ENCODE results near the gene ZP3. TPM values are rescaled to one million over a fixed set of nuclear protein-coding genes. Genes with fewer than 3 reads are reported as not detected.
"Not testable (repeated sequence)": the region's sequence is repeated elsewhere in the genome, so short reads cannot be mapped to it uniquely, and the experiment has no call there.

The ZP3 gene
- total RNA-seq, 4 donors from 2014 or later = 1.2 to 19.4 (median 2.4) TPM; not detected in 1

- peaks cover 0 to 39% (median 13%) of the 10 kb centered on the region in 4 donors for H3K4me1 ChIP-seq
- no peaks in the 10 kb centered on the region for H3K9me3 ChIP-seq
- H3K36me3 ChIP-seq = no peaks in the 10 kb centered on the region
- WGBS, 2 donors = 2 to 23% methylated on average over 14 to 73 of the region's 99 CpGs
- H3K27me3 ChIP-seq = no peaks in the 10 kb centered on the region
- TF ChIP-seq CTCF (IDR thresholded peaks at IDR 0.05) = peak in 2 of 5 experiments; percentile 27 to 37
- TF ChIP-seq EP300 (IDR thresholded peaks at IDR 0.05) = peak; percentile 42 to 94
- TF ChIP-seq POLR2A (IDR thresholded peaks at IDR 0.05) = peak; percentile 94 to 96
- peak overlapping the region; percentile 79 to 92 (median 89) for H3K27ac ChIP-seq
- H3K4me3 ChIP-seq = peak overlapping the region; percentile 53 to 72 (median 64)
- DNase-seq (ENCODE audit: low spot score in 2 of 2) = peak; percentile 83 to 91
Measured at GRCh38 chr7:76393116-76394031, 31.4 kb upstream of the ZP3 start.

DNA sequence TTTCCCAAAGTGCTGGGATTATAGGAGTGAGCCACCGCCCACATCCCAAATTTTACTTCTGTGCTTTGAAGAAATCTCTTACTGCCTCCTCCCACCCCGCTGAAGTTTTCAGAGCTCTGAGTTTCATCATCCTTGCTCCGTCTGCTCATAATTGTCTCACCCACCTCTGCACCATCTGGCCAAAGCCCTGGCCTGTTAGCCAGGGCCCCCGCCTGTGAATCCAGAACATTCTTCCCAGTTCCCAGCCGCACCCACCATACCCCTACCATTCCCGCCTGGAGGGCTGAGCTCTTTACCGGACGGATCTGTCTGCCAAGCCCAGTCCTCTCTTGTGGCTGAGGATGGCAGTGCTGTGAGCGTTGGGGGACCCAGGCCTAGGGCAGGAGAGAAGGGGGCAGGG, 29.8 kb upstream of the ZP3 start:
- 85 to 89% methylated on average over 9 of the region's 9 CpGs for WGBS, 2 donors
- no peak overlapping the region for H3K4me3 ChIP-seq
- no peaks in the 10 kb centered on the region for H3K27me3 ChIP-seq
- peaks cover 0 to 28% (median 13%) of the 10 kb centered on the region in 4 donors for H3K4me1 ChIP-seq
- DNase-seq (ENCODE audit: low spot score in 2 of 2) = no peak
- TF ChIP-seq EP300 (IDR thresholded peaks at IDR 0.05) = no peak
- TF ChIP-seq CTCF (IDR thresholded peaks at IDR 0.05) = no peak
- TF ChIP-seq POLR2A (IDR thresholded peaks at IDR 0.05) = no peak
- no peaks in the 10 kb centered on the region for H3K36me3 ChIP-seq
- no peak overlapping the region for H3K27ac ChIP-seq
- H3K9me3 ChIP-seq = no peaks in the 10 kb centered on the region

GRCh38 chr7:76395605-76395964, 29.2 kb upstream of the ZP3 start:
- H3K4me1 ChIP-seq = peaks cover 0 to 28% (median 13%) of the 10 kb centered on the region in 4 donors
- WGBS, 2 donors = 88 to 93% methylated on average over 11 of the region's 11 CpGs
- not testable (repeated sequence) for H3K36me3 ChIP-seq; H3K4me3 ChIP-seq; H3K27me3 ChIP-seq; H3K9me3 ChIP-seq; DNase-seq (ENCODE audit: low spot score in 2 of 2); H3K27ac ChIP-seq

- Histone ChIP-seq H3K9me3 (no peaks in the 10 kb centered on the region), H3K4me1 (peaks cover 0 to 28% (median 13%) of the 10 kb centered on the region in 4 donors), H3K27ac (no peak overlapping the region), H3K36me3 (no peaks in the 10 kb centered on the region), H3K4me3 (no peak overlapping the region), H3K27me3 (no peaks in the 10 kb centered on the region)
- no peak for TF ChIP-seq CTCF (IDR thresholded peaks at IDR 0.05)
- TF ChIP-seq EP300 (IDR thresholded peaks at IDR 0.05) = no peak
- no peak for TF ChIP-seq POLR2A (IDR thresholded peaks at IDR 0.05)
- WGBS, 2 donors = 64 to 71% methylated on average over 13 of the region's 13 CpGs
- DNase-seq (ENCODE audit: low spot score in 2 of 2) = no peak
Measured at GRCh38 chr7:76395965-76396726, 28.6 kb upstream of the ZP3 start.

DNA sequence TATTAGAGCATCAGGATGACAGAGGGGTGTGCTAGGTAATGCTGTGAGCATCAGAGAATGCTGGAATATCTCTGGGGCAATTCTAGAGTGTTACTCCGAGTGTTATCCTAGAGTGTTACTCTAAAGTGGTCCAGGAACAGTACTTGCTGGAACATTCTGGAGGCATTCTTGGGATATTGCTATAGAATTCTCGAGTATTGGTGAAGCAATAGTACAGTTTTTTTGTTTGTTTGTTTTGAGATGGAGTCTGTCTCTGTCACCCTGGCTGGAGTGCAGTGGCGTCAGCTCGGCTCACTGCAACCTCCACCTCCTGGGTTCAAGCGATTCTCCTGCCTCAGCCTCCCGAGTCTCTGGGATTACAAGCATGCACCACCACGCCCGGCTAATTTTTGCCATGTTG, 27.9 kb upstream of the ZP3 start:
- Histone ChIP-seq H3K4me1 (peaks cover 0 to 28% (median 13%) of the 10 kb centered on the region in 4 donors), H3K27ac (peak overlapping the region in 1 of 4 donors; percentile 42), H3K9me3 (no peaks in the 10 kb centered on the region), H3K36me3 (no peaks in the 10 kb centered on the region), H3K4me3 (peak overlapping the region in 2 of 4 donors; percentile 52), H3K27me3 (no peaks in the 10 kb centered on the region)
- no peak for TF ChIP-seq EP300 (IDR thresholded peaks at IDR 0.05)
- TF ChIP-seq CTCF (IDR thresholded peaks at IDR 0.05) = no peak
- no peak for TF ChIP-seq POLR2A (IDR thresholded peaks at IDR 0.05)
- WGBS, 2 donors = 59 to 68% methylated on average over 8 of the region's 8 CpGs
- DNase-seq (ENCODE audit: low spot score in 2 of 2) = no peak
